Measurements from ENCODE around the gene NAV2.

GRCh38 chr11:19935507-19935906 is 222.9 kb downstream of the NAV2 start:
- TF ChIP-seq, protein P1, sequence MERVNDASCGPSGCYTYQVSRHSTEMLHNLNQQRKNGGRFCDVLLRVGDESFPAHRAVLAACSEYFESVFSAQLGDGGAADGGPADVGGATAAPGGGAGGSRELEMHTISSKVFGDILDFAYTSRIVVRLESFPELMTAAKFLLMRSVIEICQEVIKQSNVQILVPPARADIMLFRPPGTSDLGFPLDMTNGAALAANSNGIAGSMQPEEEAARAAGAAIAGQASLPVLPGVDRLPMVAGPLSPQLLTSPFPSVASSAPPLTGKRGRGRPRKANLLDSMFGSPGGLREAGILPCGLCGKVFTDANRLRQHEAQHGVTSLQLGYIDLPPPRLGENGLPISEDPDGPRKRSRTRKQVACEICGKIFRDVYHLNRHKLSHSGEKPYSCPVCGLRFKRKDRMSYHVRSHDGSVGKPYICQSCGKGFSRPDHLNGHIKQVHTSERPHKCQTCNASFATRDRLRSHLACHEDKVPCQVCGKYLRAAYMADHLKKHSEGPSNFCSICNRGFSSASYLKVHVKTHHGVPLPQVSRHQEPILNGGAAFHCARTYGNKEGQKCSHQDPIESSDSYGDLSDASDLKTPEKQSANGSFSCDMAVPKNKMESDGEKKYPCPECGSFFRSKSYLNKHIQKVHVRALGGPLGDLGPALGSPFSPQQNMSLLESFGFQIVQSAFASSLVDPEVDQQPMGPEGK (CRISPR knock-in tag; IDR thresholded peaks at IDR 0.05; ENCODE audit: borderline replicate concordance) = no peak
- no peak for TF ChIP-seq ZFP30 (CRISPR knock-in tag; IDR thresholded peaks at IDR 0.05)
- no peak for TF ChIP-seq SNAI2 (CRISPR knock-in tag; IDR thresholded peaks at IDR 0.05)
- TF ChIP-seq, protein P2, sequence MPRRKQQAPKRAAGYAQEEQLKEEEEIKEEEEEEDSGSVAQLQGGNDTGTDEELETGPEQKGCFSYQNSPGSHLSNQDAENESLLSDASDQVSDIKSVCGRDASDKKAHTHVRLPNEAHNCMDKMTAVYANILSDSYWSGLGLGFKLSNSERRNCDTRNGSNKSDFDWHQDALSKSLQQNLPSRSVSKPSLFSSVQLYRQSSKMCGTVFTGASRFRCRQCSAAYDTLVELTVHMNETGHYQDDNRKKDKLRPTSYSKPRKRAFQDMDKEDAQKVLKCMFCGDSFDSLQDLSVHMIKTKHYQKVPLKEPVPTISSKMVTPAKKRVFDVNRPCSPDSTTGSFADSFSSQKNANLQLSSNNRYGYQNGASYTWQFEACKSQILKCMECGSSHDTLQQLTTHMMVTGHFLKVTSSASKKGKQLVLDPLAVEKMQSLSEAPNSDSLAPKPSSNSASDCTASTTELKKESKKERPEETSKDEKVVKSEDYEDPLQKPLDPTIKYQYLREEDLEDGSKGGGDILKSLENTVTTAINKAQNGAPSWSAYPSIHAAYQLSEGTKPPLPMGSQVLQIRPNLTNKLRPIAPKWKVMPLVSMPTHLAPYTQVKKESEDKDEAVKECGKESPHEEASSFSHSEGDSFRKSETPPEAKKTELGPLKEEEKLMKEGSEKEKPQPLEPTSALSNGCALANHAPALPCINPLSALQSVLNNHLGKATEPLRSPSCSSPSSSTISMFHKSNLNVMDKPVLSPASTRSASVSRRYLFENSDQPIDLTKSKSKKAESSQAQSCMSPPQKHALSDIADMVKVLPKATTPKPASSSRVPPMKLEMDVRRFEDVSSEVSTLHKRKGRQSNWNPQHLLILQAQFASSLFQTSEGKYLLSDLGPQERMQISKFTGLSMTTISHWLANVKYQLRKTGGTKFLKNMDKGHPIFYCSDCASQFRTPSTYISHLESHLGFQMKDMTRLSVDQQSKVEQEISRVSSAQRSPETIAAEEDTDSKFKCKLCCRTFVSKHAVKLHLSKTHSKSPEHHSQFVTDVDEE (CRISPR knock-in tag; IDR thresholded peaks at IDR 0.05) = no peak
- TF ChIP-seq RARB (CRISPR knock-in tag; IDR thresholded peaks at IDR 0.05) = no peak
- TF ChIP-seq CSDC2 (CRISPR knock-in tag; IDR thresholded peaks at IDR 0.05) = no peak

All from SK-N-SH treated with all-trans-retinoic acid at 6 μM for 48 hours (cell line).